Suprapubic skin (tissue), 4 donors: ENCODE results near the gene VWA2.

ENCODE experiments used
- POLR2A ChIP-seq, 2 donors: fragments of 450-650 bp; IDR thresholded peaks; one replicate each; pipeline ENCODE4 v1.6.1; 2017; ENCODE audit warnings: antibody characterized with exemption in 2 of 2, mild to moderate bottlenecking in 2 of 2, moderate library complexity in 2 of 2
- POLR2AphosphoS5 ChIP-seq, 3 donors: sonication (generic); formaldehyde crosslinking; IDR thresholded peaks; one replicate each; pipeline ENCODE4 v1.6.1; 2017; ENCODE audit warnings: antibody characterized with exemption in 3 of 3

DNA sequence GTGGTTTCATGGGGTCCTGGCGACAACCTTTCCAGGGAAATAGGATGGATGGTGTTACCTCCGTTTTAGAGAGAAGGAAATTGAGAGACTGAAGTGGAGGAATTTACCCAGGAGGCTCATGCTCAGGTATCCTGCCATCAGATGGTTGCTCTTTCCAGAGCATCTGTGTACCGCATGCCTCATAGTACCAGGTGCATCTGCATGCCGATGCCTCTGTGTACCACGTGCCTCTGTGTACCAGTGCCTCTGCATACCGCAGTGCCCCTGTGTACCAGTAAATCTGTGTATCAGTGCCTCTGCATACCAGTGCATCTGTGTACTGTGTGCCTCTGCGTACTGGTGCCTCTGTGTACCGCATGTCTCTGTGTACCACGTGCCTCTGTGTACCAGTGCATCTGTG is 3.2 kb downstream of the VWA2 start:
- no peak for TF ChIP-seq POLR2A (IDR thresholded peaks at IDR 0.05)
- no peak for TF ChIP-seq POLR2AphosphoS5 (IDR thresholded peaks at IDR 0.05)
